ENCODE data around the gene ASTL.

The ASTL gene

GRCh38 chr2:96113367-96113677, 25.0 kb downstream of the ASTL start:
- DNase-seq (ENCODE audit: low read depth, low spot score): no peak

GRCh38 chr2:96112501-96113366, 25.6 kb downstream of the ASTL start:
- DNase-seq (ENCODE audit: low read depth, low spot score): no peak

- DNase-seq (ENCODE audit: low read depth, low spot score): no peak
Observed at GRCh38 chr2:96111823-96112500, 26.3 kb downstream of the ASTL start.

- DNase-seq (ENCODE audit: low read depth, low spot score): no peak
Observed at GRCh38 chr2:96111257-96111640, 27.1 kb downstream of the ASTL start.

GRCh38 chr2:96110621-96111256, 27.6 kb downstream of the ASTL start:
- DNase-seq (ENCODE audit: low read depth, low spot score): no peak

DNA sequence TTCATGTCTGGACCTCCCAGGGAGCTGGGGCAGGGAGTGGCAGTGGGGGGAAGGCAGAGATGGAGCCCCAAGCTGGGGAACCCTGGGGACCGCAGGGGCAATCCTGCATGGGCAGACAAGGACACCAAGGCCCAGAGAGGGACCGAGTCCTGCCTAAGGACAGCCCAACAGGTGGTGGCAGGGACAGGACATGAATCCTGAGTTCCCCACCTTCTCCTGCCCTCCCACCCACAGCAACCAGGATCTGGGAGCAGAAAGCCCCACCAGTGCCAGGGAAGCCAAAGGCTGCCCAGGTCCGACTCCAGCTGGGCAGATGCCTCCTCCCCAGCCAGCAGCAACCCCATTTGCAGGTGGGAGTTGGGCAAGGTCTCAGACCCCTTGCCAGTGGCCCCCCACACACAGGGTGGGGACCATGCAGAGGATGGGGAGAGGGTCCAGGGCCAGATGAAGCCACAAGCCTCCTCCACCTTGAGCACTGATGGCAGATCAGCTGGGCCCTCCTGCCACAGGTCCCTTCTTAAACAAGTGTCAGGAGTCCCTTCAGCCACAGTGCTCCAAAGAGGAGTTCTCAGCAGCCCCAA, 28.3 kb downstream of the ASTL start:
- no peak for DNase-seq (ENCODE audit: low read depth, low spot score)

GRCh38 chr2:96109361-96109680, 29.0 kb downstream of the ASTL start:
- no peak for DNase-seq (ENCODE audit: low read depth, low spot score)

DNA sequence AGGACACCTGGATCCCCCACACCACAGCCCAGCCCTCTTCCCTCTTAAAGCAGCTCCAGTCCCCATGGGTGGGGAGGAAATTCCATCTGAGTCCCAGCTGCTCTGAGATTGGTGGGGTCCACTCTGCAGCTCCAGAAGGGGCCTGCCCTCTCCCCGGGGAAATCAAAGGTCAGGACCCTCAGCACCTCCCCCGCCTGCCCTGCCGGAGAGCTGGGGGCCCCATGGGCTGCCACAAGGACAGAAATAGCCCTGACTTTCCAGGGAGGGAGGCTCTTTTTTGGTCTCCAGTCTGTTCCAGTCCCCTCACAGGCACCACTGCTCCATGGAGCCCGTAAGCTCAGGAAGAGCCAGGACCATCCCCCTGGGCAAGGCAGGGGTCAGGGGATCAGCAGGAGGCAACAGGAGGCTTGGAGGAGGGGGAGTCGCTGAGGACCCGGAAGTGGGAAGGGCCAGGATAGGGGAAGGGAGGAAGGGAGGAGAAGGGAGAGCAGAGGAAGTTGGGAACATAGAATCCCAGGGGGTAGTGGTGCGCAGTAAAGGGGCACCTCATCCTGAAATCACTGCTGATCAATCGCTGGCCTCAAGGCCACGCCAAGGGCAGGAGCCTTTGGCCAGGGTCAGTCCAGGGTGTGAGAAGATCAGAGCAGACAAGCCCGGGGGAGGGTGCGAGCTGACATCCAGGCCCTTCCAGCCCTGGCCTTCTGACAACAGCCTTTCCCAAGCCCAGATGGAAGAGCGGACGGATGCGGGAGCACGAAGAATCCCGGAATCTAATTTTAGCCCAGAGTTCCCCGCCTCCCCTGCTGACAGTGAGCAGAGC, 29.6 kb downstream of the ASTL start:
- no peak for DNase-seq (ENCODE audit: low read depth, low spot score)

- DNase-seq (ENCODE audit: low read depth, low spot score): no peak
Observed at GRCh38 chr2:96108151-96108540, 30.2 kb downstream of the ASTL start.

- no peak for DNase-seq (ENCODE audit: low read depth, low spot score)
Observed at GRCh38 chr2:96107708-96108065, 30.6 kb downstream of the ASTL start.

DNA sequence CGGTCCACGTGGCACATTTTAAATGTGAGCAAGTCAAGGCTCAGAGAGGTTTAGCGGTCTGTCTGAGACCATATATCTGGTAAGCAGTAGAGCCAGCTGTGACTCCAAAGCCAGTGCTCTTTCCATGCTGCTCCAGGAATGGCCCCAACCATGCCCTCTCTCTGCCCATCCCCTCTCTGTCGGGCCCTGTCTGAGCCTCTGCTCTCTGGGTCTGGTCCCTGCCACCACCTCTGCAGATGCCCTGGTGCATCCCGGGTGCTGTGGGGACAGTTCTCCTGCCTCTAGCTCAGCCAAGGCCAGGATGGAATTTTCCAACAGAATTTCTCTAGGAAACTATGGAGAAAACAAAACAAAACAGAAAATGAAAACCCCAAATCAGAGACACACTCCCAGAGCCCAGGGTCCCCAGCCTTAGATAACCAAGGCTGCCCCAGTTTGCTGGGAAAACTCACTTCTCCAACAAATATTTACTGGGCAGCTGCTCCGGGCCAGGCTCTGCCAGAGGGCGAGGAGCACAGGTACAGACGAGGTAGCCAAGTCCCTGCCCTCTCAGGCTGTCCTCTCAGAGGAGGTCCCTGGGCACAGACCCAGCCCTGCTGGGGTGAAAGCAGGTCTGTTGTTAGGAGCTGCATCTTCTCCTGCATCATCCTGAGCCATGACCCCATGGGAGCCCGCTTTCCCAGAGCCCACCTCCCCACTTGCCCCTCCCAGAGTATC, 31.2 kb downstream of the ASTL start:
- no peak for DNase-seq (ENCODE audit: low read depth, low spot score)

- no peak for DNase-seq (ENCODE audit: low read depth, low spot score)
Observed at GRCh38 chr2:96105994-96106715, 32.1 kb downstream of the ASTL start.

- no peak for DNase-seq (ENCODE audit: low read depth, low spot score)
Observed at GRCh38 chr2:96105152-96105915, 33.0 kb downstream of the ASTL start.

- DNase-seq (ENCODE audit: low read depth, low spot score): no peak
Observed at GRCh38 chr2:96104487-96104861, 33.8 kb downstream of the ASTL start.

- DNase-seq (ENCODE audit: low read depth, low spot score): no peak
Observed at GRCh38 chr2:96103761-96104486, 34.4 kb downstream of the ASTL start.

DNA sequence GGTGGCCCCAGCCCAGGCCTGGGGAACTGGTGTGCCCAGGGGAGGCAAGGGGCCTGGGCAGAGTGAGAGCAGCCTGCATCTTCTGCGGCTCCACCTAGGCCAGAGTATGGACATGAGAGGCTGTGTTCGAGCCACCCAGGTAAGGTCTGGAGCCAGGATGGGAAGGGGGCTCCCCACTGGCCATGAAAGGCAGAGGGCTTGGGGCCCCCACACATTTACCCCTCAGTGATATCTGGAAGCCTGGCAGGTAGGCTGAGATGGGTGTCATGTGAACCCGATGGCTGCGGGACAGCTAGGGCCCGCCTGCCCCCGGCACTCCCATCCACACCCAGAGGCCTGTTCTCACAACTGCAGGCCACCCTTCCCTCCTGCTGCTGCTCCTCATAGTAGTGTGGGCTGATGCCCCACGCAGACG, 35.1 kb downstream of the ASTL start:
- no peak for DNase-seq (ENCODE audit: low read depth, low spot score)

GRCh38 chr2:96102596-96103186, 35.6 kb downstream of the ASTL start:
- no peak for DNase-seq (ENCODE audit: low read depth, low spot score)

GRCh38 chr2:96100893-96101304, 37.4 kb downstream of the ASTL start:
- DNase-seq (ENCODE audit: low read depth, low spot score): no peak

All from brain pericyte (primary cell).